ENCODE results near the gene KRTAP2-2.
"Not testable (repeated sequence)": the region's sequence is repeated elsewhere in the genome, so short reads cannot be mapped to it uniquely, and the experiment has no call there.

KRTAP2-2 gene, protein sequence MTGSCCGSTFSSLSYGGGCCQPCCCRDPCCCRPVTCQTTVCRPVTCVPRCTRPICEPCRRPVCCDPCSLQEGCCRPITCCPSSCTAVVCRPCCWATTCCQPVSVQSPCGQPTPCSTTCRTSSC

DNA sequence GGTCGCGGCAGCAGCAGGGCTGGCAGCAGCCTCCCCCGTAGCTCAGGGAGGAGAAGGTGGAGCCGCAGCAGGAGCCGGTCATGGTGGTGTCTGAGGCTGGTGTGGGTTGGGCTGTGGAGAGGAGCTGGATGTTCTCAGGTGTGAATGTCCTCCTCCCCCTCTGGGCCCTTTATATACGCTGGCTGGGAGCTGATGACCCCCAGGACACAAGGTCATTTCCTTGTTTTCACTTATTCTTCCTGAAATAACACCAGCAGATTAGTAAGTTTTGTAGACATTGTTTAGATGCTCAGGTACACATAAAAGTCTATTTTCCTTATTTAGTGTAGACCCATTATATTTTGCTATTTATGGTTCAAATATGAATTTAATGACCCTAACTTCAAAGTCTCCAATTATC lies at the start of gene KRTAP2-2:
KRTAP2-2 (minus strand) TSS at position 101 of the 400 bp plus-strand sequence; CDS start at position 82, 19 bp downstream.
- TF ChIP-seq GATA2, GATA3 (IDR thresholded peaks at IDR 0.05; ENCODE audit: low read depth, low read length): not testable (repeated sequence)

DNA sequence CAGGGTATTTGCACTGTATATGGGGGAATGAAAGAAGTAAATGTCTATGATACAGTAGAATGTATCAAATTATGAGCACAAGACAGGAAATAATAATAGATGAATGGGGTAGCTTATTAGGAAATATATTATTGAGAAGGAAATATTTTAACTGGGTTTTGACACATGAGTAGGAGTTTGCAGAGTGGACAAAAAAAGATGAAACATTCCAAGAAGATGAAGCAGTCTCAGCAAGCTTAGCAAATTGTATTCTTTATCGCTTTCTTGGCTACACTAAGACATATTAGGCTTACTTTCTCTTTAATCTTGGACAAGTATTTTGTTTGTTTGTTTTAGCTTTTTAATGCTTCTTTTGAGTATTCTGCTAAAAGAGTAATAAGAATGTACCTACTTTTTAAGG lies 48.9 kb upstream of the KRTAP2-2 start:
- TF ChIP-seq GATA3 (IDR thresholded peaks at IDR 0.05; ENCODE audit: low read depth, low read length) (no peak), GATA2 (IDR thresholded peaks at IDR 0.05; ENCODE audit: low read depth, low read length) (no peak)

DNA sequence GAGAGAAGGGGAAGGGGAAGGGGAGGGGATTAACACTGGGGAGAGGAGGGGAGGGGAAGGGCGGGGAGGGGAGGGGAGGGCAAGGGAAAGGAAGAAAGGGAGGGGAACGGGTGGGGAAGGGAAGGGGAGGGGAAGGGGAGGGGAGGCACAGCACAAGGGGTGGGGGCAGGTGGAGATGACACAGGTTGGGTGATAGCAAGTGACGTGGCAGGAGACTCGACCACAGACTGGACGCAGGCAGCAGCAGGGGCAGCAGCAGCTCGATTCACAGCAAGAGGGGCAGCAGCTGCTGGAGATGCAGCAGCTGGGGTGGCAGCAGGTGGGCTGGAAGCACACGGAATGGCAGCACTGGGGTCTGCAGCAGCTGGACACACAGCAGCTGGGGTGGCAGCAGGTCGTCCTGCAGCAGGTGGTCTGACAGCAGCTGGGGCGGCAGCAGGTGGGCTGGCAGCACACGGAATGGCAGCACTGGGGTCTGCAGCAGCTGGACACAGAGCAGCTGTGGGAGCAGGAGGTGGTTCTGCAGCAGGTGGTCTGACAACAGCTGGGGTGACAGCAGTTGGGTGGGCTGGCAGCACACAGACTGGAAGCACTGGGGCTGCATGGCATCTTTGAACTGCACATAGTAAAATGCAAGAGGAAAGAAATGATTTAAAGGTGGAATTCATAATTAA lies 46.7 kb upstream of the KRTAP2-2 start, which contains the start of gene KRTAP4-16:
KRTAP4-16 (minus strand) TSS at position 624 of the 674 bp plus-strand sequence; CDS start at position 624, 0 bp downstream.
- TF ChIP-seq GATA3 (IDR thresholded peaks at IDR 0.05; ENCODE audit: low read depth, low read length) = no peak
- TF ChIP-seq GATA2 (IDR thresholded peaks at IDR 0.05; ENCODE audit: low read depth, low read length) = no peak

DNA sequence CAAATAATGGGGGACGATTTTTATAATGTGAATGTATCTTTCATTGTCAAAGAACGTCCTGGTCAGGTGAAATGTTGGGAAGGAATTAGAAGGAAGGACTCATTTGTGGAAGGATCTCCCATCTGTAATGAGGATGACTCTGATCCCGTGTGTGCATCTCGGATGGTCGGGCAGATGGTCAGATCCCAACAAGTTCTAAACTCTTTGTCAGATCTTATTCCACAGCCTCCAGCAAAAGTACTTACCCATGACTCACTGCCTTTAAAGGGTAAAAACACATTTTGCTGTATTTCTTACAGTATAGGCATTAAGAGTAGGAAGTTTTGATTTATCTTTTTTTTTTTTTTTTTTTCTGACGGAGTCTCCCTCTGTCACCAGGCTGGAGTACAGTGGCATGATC lies 43.5 kb upstream of the KRTAP2-2 start:
- TF ChIP-seq GATA3 (IDR thresholded peaks at IDR 0.05; ENCODE audit: low read depth, low read length) (no peak), GATA2 (IDR thresholded peaks at IDR 0.05; ENCODE audit: low read depth, low read length) (no peak)

DNA sequence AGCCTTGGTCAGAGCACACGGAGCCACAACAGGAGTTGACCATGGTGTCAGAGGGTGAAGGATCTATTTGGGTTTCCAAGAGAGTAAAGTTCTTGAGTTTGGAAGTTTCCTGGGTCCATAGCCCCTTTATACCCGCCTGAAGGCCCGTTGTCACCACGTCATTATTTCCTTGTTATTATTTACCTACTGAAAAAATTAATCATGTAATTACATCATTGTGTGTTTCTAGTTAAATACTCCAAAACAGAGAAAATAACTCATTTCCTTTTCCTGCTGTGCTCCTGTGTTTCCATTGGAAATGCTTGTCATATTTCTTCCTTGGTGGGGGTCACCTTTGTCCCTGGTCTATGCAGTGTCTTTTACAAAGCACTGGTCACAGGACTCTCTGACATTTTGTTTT lies 43.0 kb upstream of the KRTAP2-2 start, which contains the start of gene KRTAP4-8:
KRTAP4-8 (minus strand) TSS at position 101 of the 400 bp plus-strand sequence; CDS start at position 43, 58 bp downstream.
- no peak for TF ChIP-seq GATA3 (IDR thresholded peaks at IDR 0.05; ENCODE audit: low read depth, low read length)
- no peak for TF ChIP-seq GATA2 (IDR thresholded peaks at IDR 0.05; ENCODE audit: low read depth, low read length)

DNA sequence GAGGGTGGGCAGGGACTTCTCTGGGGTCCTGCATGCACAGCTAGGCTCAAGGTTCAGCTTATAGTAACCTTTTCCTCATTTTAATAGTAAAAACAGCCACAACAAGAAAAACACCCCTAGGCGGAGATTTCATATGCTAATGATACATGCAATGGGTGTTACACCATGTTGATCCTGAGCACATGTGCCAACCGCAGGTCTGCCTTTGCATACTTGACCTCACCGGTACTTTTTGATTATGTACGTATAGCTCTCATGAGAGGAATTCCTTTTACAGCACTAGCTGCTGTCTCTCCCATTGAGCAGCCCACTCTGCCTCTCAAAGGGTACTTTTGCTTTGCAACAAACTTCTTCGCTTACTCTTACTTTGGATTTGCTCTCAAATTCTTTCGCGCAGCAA lies 41.0 kb upstream of the KRTAP2-2 start:
- TF ChIP-seq GATA2 (IDR thresholded peaks at IDR 0.05; ENCODE audit: low read depth, low read length) (no peak), GATA3 (IDR thresholded peaks at IDR 0.05; ENCODE audit: low read depth, low read length) (no peak)

DNA sequence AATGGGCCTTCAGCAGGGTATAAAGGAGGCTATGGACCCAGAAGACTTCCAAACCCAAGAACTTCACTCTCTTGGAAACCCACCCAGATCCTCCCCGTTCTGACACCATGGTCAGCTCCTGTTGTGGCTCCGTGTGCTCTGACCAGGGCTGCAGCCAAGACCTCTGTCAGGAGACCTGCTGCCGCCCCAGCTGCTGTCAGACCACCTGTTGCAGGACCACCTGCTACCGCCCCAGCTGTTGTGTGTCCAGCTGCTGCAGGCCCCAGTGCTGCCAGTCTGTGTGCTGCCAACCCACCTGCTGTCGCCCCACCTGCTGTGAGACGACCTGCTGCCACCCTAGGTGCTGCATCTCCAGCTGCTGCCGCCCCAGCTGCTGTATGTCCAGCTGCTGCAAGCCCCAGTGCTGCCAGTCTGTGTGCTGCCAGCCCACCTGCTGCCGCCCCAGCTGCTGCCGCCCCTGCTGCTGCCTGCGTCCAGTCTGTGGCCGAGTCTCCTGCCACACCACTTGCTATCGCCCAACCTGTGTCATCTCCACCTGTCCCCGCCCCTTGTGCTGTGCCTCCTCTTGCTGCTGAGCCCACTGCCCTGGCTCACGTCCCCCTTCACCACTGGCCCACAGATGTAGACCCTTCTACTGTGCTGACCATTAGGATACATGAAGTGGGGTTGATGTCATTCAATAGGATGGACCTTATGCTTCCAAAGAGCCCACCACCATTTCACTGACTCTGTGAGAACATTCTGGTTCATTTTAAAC lies 29.2 kb upstream of the KRTAP2-2 start, which contains the start of gene KRTAP4-7:
KRTAP4-7 (plus strand) TSS at position 51 of the 757 bp plus-strand sequence; CDS start at position 108, 57 bp downstream.
- not testable (repeated sequence) for TF ChIP-seq GATA2, GATA3 (IDR thresholded peaks at IDR 0.05; ENCODE audit: low read depth, low read length)

DNA sequence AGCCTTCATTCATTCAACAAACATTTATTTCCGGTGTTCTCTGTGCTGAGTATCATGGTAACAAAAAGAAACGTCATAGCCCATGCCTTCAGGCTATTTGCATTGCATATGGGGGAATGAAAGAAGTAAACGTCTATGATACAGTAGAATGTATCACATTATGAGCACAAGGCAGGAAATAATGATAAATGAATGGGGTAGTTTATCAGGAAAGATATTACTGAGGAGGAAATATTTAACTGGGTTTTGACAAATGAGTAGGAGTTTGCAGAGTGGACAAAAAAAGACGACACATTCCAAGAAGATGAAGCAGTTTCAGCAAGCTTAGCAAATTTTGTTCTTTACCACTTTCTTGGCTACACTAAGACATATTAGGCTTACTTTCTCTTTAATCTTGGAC lies 27.6 kb upstream of the KRTAP2-2 start:
- TF ChIP-seq GATA3 (IDR thresholded peaks at IDR 0.05; ENCODE audit: low read depth, low read length) = no peak
- no peak for TF ChIP-seq GATA2 (IDR thresholded peaks at IDR 0.05; ENCODE audit: low read depth, low read length)

DNA sequence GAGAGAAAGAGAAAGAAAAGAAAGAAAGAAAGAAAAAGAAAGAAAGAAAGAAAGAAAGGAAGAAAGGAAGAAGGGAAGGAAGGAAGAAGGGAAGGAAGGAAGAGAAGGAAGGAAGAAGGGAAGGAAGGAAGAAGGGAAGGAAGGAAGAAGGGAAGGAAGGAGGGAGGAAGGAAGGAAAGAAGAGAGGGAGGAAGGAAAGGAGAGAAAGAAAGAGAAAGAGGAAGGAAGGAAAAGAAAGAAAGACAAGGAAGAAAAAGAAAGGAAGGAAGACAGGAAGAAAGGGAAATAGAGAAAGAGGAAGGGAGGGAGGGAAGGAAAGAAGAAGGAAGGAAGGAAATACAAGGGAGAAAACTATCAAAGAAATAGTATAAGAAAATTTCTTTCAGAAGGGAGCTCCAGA lies 21.8 kb upstream of the KRTAP2-2 start:
- no peak for TF ChIP-seq GATA3 (IDR thresholded peaks at IDR 0.05; ENCODE audit: low read depth, low read length)

DNA sequence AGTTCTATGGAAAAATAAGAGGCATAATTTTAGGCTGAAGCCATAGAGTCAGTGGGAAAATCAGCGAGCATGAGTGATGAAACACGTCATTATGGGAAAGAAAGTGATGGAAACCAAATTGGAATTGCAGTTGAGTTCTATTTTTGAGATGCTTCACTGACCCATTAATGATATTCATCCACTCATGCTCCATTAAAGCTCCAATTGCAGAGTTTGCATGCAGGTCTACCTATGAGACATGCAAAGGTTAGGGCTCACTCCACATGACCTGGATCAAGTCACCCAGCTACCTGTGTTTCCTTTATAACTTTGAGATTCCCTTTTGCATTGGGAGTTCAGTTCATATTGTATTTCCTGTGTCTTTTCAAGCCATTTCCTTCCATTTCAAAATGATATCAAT lies 18.6 kb upstream of the KRTAP2-2 start:
- TF ChIP-seq GATA2 (IDR thresholded peaks at IDR 0.05; ENCODE audit: low read depth, low read length) (no peak), GATA3 (IDR thresholded peaks at IDR 0.05; ENCODE audit: low read depth, low read length) (no peak)

DNA sequence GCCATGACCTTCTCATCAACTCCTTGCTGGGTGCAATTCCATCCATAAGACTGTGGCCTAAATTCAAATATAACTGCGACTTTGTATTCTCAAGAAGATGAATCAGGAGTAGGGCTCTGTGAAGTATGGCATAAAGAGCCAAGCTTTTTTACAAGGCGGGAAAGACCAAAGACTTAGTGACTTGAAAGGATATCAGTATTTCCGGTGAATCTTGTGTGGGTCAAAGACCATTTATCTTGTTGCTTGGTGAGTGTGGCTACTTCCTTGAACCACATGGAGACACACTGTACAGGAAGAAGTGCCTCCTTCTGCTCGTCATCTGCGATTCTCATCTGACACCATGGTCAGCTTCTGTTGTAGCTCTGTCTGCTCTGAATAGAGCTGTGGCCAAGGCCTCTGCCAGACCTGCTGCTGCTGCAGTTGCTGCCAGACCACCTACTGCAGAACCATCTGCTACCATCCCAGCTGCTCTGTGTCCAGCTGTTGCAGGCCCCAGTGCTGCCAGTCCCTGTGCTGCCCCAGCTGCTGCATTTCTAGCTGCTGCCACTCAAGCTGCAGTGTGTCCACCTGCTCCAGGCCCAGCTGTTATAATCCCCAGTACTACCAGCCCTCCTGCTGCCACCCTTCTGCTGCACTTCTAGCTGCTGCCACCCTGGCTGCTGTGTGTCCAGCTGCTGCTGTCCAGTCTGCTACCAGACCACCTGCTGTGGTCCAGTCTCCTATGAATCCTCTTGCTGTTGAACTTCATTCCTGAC lies 16.8 kb upstream of the KRTAP2-2 start:
- TF ChIP-seq GATA2 (IDR thresholded peaks at IDR 0.05; ENCODE audit: low read depth, low read length) (no peak), GATA3 (IDR thresholded peaks at IDR 0.05; ENCODE audit: low read depth, low read length) (no peak)

DNA sequence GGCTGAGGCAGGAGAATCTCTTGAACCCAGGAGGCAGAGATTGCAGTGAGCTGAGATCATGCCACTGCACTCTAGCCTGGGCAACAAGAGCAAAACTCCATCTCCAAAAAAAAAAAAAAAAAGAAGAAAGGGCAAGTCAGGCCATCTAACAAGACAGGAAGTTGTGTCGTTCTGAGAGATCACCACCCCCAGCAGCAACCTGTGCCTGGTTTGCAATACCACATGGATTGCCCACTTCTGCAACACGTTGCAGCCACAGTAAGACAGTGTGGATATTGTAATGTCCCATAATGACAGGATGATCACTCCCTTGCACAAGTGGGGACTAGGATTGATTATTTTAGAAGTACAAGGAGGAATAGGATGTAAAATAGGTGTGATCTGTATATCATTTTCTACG lies 14.0 kb upstream of the KRTAP2-2 start:
- TF ChIP-seq GATA2 (IDR thresholded peaks at IDR 0.05; ENCODE audit: low read depth, low read length) = no peak
- no peak for TF ChIP-seq GATA3 (IDR thresholded peaks at IDR 0.05; ENCODE audit: low read depth, low read length)

DNA sequence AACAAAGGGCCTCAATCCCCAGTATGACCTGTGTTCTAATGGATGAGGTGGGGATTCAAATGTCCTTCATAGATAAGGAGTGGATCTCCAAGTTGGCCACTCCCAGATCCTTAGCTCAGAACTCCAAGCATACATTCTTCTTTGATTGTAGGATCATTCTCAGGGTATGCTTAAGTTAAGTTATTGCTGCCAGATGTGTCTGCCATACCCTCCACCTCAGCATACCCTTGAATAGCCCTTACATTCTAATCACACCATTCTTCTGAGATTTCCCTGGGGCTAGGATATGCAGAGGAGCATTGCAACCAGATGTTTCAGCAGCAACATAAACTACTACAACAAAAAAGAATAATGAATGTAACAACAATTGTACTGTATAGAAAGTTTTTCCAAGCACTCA lies 12.3 kb upstream of the KRTAP2-2 start:
- TF ChIP-seq GATA2 (IDR thresholded peaks at IDR 0.05; ENCODE audit: low read depth, low read length) (no peak), GATA3 (IDR thresholded peaks at IDR 0.05; ENCODE audit: low read depth, low read length) (no peak)
